Lower leg skin (tissue), 4 donors: ENCODE measurements around the gene HSPG2. TPM values are rescaled to one million over a fixed set of nuclear protein-coding genes. Genes with fewer than 3 reads are reported as not detected.

Experiments used
- DNase-seq, 2 donors: peaks; one replicate each; pipeline ENCODE4 v3.0.0-alpha.2; 2019; ENCODE audit warnings: low spot score in 2 of 2
- H3K4me3 ChIP-seq: fragments of 200-600 bp; sonication (generic); 2 replicates; pipeline ENCODE4 v1.5.1; 2017; ENCODE audit warnings: mild to moderate bottlenecking, low read depth; ENCODE audit not compliant: poor library complexity, severe bottlenecking
- POLR2A ChIP-seq, 2 donors: fragments of 450-650 bp; IDR thresholded peaks; one replicate each; pipeline ENCODE4 v1.6.1; 2016 to 2017; ENCODE audit warnings: antibody characterized with exemption in 2 of 2, mild to moderate bottlenecking in 1 of 2, moderate library complexity in 1 of 2
- WGBS, 2 donors: methylation state at CpG; one replicate each; pipeline ENCODE4 v1.1.5; 2018; 5-methylcytosine and 5-hydroxymethylcytosine counted together
- intact Hi-C: fragments of 100-400 bp; cut with DNase I; formaldehyde crosslinking; loops from one replicate; pipeline ENCODE4 v1.15.0; 2023; ENCODE audit warnings: low total_unique reads
- total RNA-seq, 4 donors: library from RNA; depleted of rRNA; stranded (reverse); fragments of >200 nt; gene quantifications; one replicate each; pipeline ENCODE4 v1.1.0, GENCODE V29; 2016
- TF ChIP-seq, protein P1 (sequence below), 3 donors: fragments of 450-650 bp; IDR thresholded peaks; one replicate each; pipeline ENCODE4 v1.5.1; 2016; ENCODE audit warnings: antibody characterized with exemption in 3 of 3, mild to moderate bottlenecking in 3 of 3, moderate library complexity in 2 of 3

HSPG2 gene
- total RNA-seq, 4 donors from 2014 or later = 67.9 to 171 (median 99.6) TPM

DNA sequence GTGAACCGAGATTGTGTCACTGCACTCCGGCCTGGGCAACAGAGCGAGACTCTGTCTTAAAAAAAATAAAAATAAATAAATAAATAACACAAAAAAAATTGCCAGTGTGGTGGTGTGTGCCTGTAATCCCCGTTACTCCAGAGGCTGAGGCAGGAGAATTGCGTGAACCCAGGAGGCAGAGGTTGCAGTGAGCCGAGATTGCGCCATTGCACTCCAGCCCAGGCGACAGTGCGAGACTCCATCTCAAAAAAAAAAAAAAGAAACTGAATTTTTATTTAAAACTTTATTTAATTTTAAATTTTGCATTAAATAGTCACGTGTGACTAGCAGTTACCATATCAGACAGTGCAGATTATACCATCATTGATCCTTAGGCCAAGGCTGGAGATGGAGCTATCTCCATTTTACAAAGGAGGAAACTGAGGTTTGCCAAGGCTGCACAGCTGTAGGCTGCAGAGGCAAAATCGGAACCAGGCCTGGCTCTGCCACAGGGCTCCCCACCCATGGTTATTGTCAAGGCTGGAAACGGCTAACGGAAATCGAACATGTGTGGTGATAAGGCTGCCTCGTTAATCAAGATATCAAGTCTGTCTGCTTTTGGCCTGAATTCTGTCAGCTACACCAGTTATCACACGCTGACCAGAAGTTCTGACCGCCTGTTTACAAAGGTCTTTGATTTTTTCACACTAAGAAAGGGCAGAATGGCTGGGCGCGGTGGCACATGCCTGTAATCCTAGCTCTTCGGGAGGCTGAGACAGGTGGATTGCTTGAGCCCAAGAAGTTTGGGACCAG, 20.5 kb downstream of the HSPG2 start:
- WGBS, 2 donors = 79 to 87% methylated on average over 20 of the region's 20 CpGs
- peak in 1 of 2 donors; percentile 17 for TF ChIP-seq POLR2A (IDR thresholded peaks at IDR 0.05)
- TF ChIP-seq, protein P1, sequence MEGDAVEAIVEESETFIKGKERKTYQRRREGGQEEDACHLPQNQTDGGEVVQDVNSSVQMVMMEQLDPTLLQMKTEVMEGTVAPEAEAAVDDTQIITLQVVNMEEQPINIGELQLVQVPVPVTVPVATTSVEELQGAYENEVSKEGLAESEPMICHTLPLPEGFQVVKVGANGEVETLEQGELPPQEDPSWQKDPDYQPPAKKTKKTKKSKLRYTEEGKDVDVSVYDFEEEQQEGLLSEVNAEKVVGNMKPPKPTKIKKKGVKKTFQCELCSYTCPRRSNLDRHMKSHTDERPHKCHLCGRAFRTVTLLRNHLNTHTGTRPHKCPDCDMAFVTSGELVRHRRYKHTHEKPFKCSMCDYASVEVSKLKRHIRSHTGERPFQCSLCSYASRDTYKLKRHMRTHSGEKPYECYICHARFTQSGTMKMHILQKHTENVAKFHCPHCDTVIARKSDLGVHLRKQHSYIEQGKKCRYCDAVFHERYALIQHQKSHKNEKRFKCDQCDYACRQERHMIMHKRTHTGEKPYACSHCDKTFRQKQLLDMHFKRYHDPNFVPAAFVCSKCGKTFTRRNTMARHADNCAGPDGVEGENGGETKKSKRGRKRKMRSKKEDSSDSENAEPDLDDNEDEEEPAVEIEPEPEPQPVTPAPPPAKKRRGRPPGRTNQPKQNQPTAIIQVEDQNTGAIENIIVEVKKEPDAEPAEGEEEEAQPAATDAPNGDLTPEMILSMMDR (IDR thresholded peaks at IDR 0.05) = no peak
- no peak for DNase-seq
- H3K4me3 ChIP-seq = no peak overlapping the region
- intact Hi-C loops = no loop called here

DNA sequence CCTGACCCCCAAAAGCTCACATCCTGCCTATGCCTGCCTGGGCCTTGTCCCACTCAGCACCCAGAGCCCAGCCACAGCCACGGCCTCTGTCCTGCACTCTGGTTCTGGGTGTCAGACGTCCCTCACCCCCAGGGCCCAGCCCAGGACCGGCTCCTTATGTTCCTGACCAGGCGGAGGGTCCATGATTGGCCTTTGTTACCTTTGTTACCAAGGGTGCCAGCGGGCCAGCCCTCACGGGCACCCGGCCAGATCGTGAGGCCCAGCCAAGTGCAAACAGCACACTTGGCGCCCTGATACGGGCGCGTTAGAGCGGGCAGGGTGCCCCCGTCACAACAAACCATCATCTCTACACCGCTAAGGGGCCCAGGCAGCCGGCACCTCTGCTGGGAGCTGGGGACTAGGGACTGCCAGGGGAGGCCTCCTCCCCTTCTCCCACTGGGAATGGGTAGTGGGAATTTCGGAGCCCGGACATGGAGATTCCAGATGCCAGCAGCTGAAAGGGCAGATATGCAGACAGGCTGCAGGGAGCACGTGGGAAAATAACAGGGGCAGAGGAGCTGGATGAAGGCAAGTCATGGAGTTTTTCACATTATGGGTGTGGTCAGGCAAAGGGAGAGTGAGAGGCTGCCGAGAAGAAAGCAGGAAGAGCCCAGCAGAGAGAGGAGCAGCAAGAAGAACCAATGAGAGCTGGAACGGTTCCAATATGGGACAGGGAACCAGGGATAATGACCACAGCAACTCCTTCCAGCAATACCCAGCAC, 22.1 kb downstream of the HSPG2 start:
- WGBS, 2 donors = 24% methylated on average over 12 to 16 of the region's 21 CpGs
- no peak for DNase-seq
- H3K4me3 ChIP-seq = no peak overlapping the region
- intact Hi-C loops = no loop called here
- TF ChIP-seq, protein P1 (IDR thresholded peaks at IDR 0.05) = no peak
- TF ChIP-seq POLR2A (IDR thresholded peaks at IDR 0.05) = no peak

- 58 to 74% methylated on average over 5 of the region's 5 CpGs for WGBS, 2 donors
- no peak for TF ChIP-seq POLR2A (IDR thresholded peaks at IDR 0.05)
- TF ChIP-seq, protein P1 (IDR thresholded peaks at IDR 0.05) = no peak
- H3K4me3 ChIP-seq = no peak overlapping the region
- intact Hi-C loops = no loop called here
- DNase-seq = no peak
Measured at GRCh38 chr1:21914450-21914849, 22.7 kb downstream of the HSPG2 start.

DNA sequence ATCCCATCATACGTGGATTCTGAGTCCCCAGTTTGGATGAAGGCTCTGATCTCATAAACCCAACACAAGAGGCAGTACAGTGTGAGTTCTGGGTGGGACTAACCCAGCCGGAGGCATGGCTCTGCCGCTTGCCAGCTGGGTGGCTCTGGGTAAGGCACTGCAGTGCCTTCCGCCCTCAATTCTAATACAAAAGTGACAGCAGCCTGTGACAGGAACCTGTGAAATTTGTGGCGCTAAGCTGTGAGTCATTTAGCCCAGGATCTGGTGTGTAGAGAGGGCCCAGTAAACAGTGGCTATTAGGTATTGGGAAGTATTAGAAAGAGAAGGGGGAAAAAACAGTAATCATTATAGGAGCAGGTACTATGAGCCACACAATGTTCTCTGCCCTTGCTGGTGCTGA, 23.3 kb downstream of the HSPG2 start:
- WGBS, 2 donors = 21 to 29% methylated on average over 5 of the region's 5 CpGs
- no peak overlapping the region for H3K4me3 ChIP-seq
- no peak for DNase-seq
- TF ChIP-seq POLR2A (IDR thresholded peaks at IDR 0.05) = no peak
- TF ChIP-seq, protein P1 (IDR thresholded peaks at IDR 0.05) = no peak
- intact Hi-C loops = no loop called here

GRCh38 chr1:21913258-21913657, 23.9 kb downstream of the HSPG2 start:
- 62 to 71% methylated on average over 7 to 8 of the region's 8 CpGs for WGBS, 2 donors
- TF ChIP-seq POLR2A (IDR thresholded peaks at IDR 0.05) = no peak
- TF ChIP-seq, protein P1 (IDR thresholded peaks at IDR 0.05) = no peak
- H3K4me3 ChIP-seq = no peak overlapping the region
- intact Hi-C loops = no loop called here
- DNase-seq = no peak
